ENCODE data around the gene PTPRG. TPM values are rescaled to one million over a fixed set of nuclear protein-coding genes. Genes with fewer than 3 reads are reported as not detected.

PTPRG gene
- total RNA-seq, 1 experiment from 2014 or later = 69.3 TPM

DNA sequence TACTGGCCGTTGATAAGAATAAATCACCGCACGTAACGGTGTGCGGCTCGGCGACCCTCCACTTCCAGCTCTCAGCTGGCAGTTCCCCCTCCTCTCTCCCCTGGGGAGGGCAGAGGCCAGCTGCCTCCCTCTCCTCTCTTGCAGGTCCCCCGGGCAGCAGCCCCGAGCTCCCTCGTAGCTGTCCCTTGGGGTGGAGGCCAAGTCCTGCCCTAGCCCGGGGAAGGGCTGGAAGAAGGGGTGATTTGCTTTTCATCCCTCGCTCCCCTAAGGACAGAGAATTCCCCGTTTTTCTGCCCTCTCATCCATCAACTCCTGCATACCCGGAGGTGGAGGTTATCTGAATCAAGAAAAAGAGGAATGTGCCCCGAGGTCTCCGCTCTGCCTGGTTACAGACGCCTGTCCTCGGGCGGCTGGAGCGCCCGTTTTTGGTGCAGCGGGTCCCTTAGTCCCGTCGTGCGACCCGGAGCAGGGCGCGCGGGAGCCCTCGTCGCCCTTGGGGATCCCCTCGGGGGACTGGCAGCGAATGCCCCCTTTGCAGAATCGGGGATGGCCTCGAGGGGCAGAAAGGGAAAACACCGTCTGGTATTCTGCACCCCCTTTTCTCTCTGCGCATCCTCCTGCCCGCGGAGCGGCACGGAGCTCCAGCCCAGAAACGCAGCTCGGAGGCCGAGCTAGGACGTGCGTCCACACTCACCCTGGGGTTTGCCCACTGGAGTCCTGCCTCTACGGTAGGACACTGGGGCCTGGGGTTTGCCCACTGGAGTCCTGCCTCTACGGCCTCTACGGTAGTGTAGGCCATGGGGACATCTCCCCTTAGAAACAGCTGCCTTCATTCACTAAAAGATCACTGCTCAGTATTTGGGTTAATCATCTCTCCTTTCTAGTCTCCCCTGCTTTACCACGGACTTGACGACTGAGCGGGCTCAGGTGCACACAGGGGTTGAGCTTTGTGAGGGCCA, 2.2 kb downstream of the PTPRG start:
- H3K23ac ChIP-seq (ENCODE audit: insufficient read length, low read depth, low read length) = no peak overlapping the region
- H2BK20ac ChIP-seq (ENCODE audit: low read depth, low read length, poor library complexity, severe bottlenecking) = no peak overlapping the region
- H3K4me1 ChIP-seq (ENCODE audit: insufficient read depth, low read length) = peaks cover 10% of the 10 kb centered on the region; the same call in 1 of the 2 replicates
- no peak overlapping the region for H4K8ac ChIP-seq (replicated peaks; ENCODE audit: insufficient read length, low read depth, low read length)
- Mint-ChIP-seq H3K4me1 (peaks cover 37 to 42% of the 10 kb centered on the region in 2 experiments), H3K36me3 (ENCODE audit: insufficient read depth in 1 of 3, low read depth in 3 of 3) (peaks cover 10 to 28% (median 15%) of the 10 kb centered on the region in 3 experiments; a peak in 6 of 7 replicates), H3K9me3 (peaks cover 0 to 8% of the 10 kb centered on the region in 2 experiments; a peak in 2 of 5 replicates), H3K27ac (peak overlapping the region in 1 of 3 experiments; percentile 94; a peak in 3 of 7 replicates), H3K4me3 (peak overlapping the region; percentile 96 to 100), H3K27me3 (ENCODE audit: low read depth) (no peaks in the 10 kb centered on the region; the same call in 1 of the 2 replicates)
- H3K79me1 ChIP-seq (ENCODE audit: insufficient read depth, low read depth, low read length, poor library complexity, severe bottlenecking) = peaks cover 10% of the 10 kb centered on the region
- no peak overlapping the region for H3K4ac ChIP-seq (ENCODE audit: low read depth, low read length)
- no peak overlapping the region for H2AK5ac ChIP-seq (ENCODE audit: insufficient read length, low read length)
- H2BK15ac ChIP-seq (ENCODE audit: low read depth, low read length) = no peak overlapping the region
- H3K4me2 ChIP-seq (ENCODE audit: insufficient read depth, insufficient read length, low read length) = peak overlapping the region; percentile 93
- no peaks in the 10 kb centered on the region for H3K27me3 ChIP-seq (ENCODE audit: insufficient read depth, low read length)
- peaks cover 30% of the 10 kb centered on the region for H3K23me2 ChIP-seq (ENCODE audit: insufficient read length, low read depth, low read length, poor library complexity, severe bottlenecking)
- no peak overlapping the region for H3T11ph ChIP-seq (ENCODE audit: low read length)
- WGBS (ENCODE audit: extremely low coverage, insufficient read length, low lambda C conversion rate) = no CpG with 5 or more reads among the region's 52 CpGs
- H2AFZ ChIP-seq (ENCODE audit: low read length) = no peak overlapping the region
- H2BK5ac ChIP-seq (ENCODE audit: insufficient read length, low read length) = no peak overlapping the region
- peak overlapping the region; percentile 98 for H3K9ac ChIP-seq (ENCODE audit: extremely low read depth, insufficient read length, low read length)
- H2BK120ac ChIP-seq (ENCODE audit: low read depth, low read length, poor library complexity, severe bottlenecking) = no peak overlapping the region
- no peak overlapping the region for H2BK12ac ChIP-seq (ENCODE audit: insufficient read length, low read depth, low read length)
- H3K9me3 ChIP-seq (ENCODE audit: control insufficient read depth, low read depth, low read length) = no peaks in the 10 kb centered on the region
- H3K27ac ChIP-seq (ENCODE audit: insufficient read length, low read depth, low read length) = no peak overlapping the region
- no peak overlapping the region for H3K56ac ChIP-seq (ENCODE audit: insufficient read length, low read depth, low read length)
- no peak for DNase-seq
- peaks cover 62% of the 10 kb centered on the region for H3K79me2 ChIP-seq (ENCODE audit: insufficient read depth, low read length)
- H4K91ac ChIP-seq (ENCODE audit: insufficient read length, low read depth, low read length) = no peak overlapping the region
- no peaks in the 10 kb centered on the region for H4K20me1 ChIP-seq (ENCODE audit: control insufficient read depth, insufficient read depth, insufficient read length)
- no peak overlapping the region for H3K18ac ChIP-seq (ENCODE audit: insufficient read length, low read depth, low read length)
- TF ChIP-seq, protein P1, sequence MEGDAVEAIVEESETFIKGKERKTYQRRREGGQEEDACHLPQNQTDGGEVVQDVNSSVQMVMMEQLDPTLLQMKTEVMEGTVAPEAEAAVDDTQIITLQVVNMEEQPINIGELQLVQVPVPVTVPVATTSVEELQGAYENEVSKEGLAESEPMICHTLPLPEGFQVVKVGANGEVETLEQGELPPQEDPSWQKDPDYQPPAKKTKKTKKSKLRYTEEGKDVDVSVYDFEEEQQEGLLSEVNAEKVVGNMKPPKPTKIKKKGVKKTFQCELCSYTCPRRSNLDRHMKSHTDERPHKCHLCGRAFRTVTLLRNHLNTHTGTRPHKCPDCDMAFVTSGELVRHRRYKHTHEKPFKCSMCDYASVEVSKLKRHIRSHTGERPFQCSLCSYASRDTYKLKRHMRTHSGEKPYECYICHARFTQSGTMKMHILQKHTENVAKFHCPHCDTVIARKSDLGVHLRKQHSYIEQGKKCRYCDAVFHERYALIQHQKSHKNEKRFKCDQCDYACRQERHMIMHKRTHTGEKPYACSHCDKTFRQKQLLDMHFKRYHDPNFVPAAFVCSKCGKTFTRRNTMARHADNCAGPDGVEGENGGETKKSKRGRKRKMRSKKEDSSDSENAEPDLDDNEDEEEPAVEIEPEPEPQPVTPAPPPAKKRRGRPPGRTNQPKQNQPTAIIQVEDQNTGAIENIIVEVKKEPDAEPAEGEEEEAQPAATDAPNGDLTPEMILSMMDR (conservative IDR thresholded peaks at IDR 0.05) = no peak
- H3K14ac ChIP-seq (ENCODE audit: insufficient read depth, low read length) = no peak overlapping the region
- no peak overlapping the region for H4K5ac ChIP-seq (ENCODE audit: insufficient read length, low read depth, low read length)
